GM12873 (cell line): Measurements from ENCODE around the gene GNB1L.

Experiments
- CTCF ChIP-seq: IDR thresholded peaks from 2 replicates; pipeline ENCODE4 v1.5.1; 2012; ENCODE audit warnings: low read depth, mild to moderate bottlenecking, moderate library complexity, low read length, control low read depth; ENCODE audit not compliant: insufficient read depth; ENCODE audit errors: missing control alignments

The GNB1L gene

GRCh38 chr22:19880786-19881569 lies 26.3 kb upstream of the GNB1L start:
- no peak for TF ChIP-seq CTCF

- no peak for TF ChIP-seq CTCF
Observed at GRCh38 chr22:19879992-19880785, 25.5 kb upstream of the GNB1L start.

- TF ChIP-seq CTCF, result no peak
Observed at GRCh38 chr22:19879643-19879991, 24.9 kb upstream of the GNB1L start.

GRCh38 chr22:19879246-19879570 lies 24.5 kb upstream of the GNB1L start:
- no peak for TF ChIP-seq CTCF

GRCh38 chr22:19878461-19879245 lies 24.0 kb upstream of the GNB1L start:
- TF ChIP-seq CTCF, result no peak

- TF ChIP-seq CTCF, result no peak
Observed at GRCh38 chr22:19877626-19878339, 23.1 kb upstream of the GNB1L start.
